SIG-M5 treated with dmso at 0.1 percent for 504 hours (cell line): ENCODE data around the gene MYO1H.
"Not testable (repeated sequence)": the region's sequence is repeated elsewhere in the genome, so short reads cannot be mapped to it uniquely, and the experiment has no call there.

Experiments used
- DNase-seq: peaks from one replicate; lab custom pipeline; 2025; ENCODE audit not compliant: unreplicated experiment; lab: John Stamatoyannopoulos, UW

The MYO1H gene

GRCh38 chr12:109406147-109406546 is 58.4 kb downstream of the MYO1H start:
- not testable (repeated sequence) for DNase-seq

- no peak for DNase-seq
Measured at GRCh38 chr12:109418848-109419480, 71.3 kb downstream of the MYO1H start.

- no peak for DNase-seq
Measured at GRCh38 chr12:109421355-109422087, 73.8 kb downstream of the MYO1H start.

GRCh38 chr12:109422251-109422650 is 74.6 kb downstream of the MYO1H start:
- DNase-seq: no peak

GRCh38 chr12:109423392-109423791 is 75.7 kb downstream of the MYO1H start:
- peak; percentile 67 for DNase-seq

- DNase-seq: peak; percentile 69
Measured at GRCh38 chr12:109428037-109428629, 80.4 kb downstream of the MYO1H start.

GRCh38 chr12:109428804-109429203 is 81.1 kb downstream of the MYO1H start:
- not testable (repeated sequence) for DNase-seq

GRCh38 chr12:109430244-109430643 is 82.5 kb downstream of the MYO1H start:
- no peak for DNase-seq

GRCh38 chr12:109432431-109432830 is 84.7 kb downstream of the MYO1H start:
- no peak for DNase-seq

- peak; percentile 63 for DNase-seq
Measured at GRCh38 chr12:109432842-109433304, 85.2 kb downstream of the MYO1H start.

GRCh38 chr12:109433618-109434017 is 85.9 kb downstream of the MYO1H start:
- no peak for DNase-seq

GRCh38 chr12:109434582-109434981 is 86.9 kb downstream of the MYO1H start:
- no peak for DNase-seq

GRCh38 chr12:109435428-109436187 is 87.9 kb downstream of the MYO1H start:
- DNase-seq: no peak

- no peak for DNase-seq
Measured at GRCh38 chr12:109436188-109436560, 88.5 kb downstream of the MYO1H start.

GRCh38 chr12:109439181-109439580 is 91.5 kb downstream of the MYO1H start:
- DNase-seq: no peak

GRCh38 chr12:109439951-109440350 is 92.3 kb downstream of the MYO1H start:
- not testable (repeated sequence) for DNase-seq

GRCh38 chr12:109440851-109441490 is 93.3 kb downstream of the MYO1H start:
- DNase-seq: no peak

- DNase-seq: no peak
Measured at GRCh38 chr12:109443794-109444193, 96.1 kb downstream of the MYO1H start.

GRCh38 chr12:109444259-109444658 is 96.6 kb downstream of the MYO1H start:
- no peak for DNase-seq

- DNase-seq: no peak
Measured at GRCh38 chr12:109445191-109445609, 97.5 kb downstream of the MYO1H start.

GRCh38 chr12:109446869-109447268 is 99.2 kb downstream of the MYO1H start:
- no peak for DNase-seq
